ENCODE data around the gene MYLK4. TPM values are rescaled to one million over a fixed set of nuclear protein-coding genes. Genes with fewer than 3 reads are reported as not detected.
A peak's percentile ranks its signal among the peaks of the same experiment; 100 is the strongest.

The MYLK4 gene
- polyA plus RNA-seq, 1 experiment, result 0.21 TPM

- POLR2A ChIA-PET, result no interaction called here
- CTCF ChIA-PET, result interaction anchor here (0.8 to 6.5 kb wide), 3 partner anchors 41 to 1033 kb away, joined by 3 to 71 read pairs (median 3); no protein-coding TSS in a partner anchor
- Histone ChIP-seq H3K36me3 (ENCODE audit: control insufficient read depth, insufficient read depth, low read length) (no peaks in the 10 kb centered on the region), H3K4me3 (ENCODE audit: low read depth, low read length) (no peak overlapping the region), H3K27me3 (ENCODE audit: control insufficient read depth, insufficient read depth, low read length) (no peaks in the 10 kb centered on the region)
- TF ChIP-seq, protein P1, sequence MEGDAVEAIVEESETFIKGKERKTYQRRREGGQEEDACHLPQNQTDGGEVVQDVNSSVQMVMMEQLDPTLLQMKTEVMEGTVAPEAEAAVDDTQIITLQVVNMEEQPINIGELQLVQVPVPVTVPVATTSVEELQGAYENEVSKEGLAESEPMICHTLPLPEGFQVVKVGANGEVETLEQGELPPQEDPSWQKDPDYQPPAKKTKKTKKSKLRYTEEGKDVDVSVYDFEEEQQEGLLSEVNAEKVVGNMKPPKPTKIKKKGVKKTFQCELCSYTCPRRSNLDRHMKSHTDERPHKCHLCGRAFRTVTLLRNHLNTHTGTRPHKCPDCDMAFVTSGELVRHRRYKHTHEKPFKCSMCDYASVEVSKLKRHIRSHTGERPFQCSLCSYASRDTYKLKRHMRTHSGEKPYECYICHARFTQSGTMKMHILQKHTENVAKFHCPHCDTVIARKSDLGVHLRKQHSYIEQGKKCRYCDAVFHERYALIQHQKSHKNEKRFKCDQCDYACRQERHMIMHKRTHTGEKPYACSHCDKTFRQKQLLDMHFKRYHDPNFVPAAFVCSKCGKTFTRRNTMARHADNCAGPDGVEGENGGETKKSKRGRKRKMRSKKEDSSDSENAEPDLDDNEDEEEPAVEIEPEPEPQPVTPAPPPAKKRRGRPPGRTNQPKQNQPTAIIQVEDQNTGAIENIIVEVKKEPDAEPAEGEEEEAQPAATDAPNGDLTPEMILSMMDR (IDR thresholded peaks at IDR 0.05; ENCODE audit: insufficient read depth, low read depth, low read length), result no peak
- no peak for DNase-seq (ENCODE audit: low read depth)
These were observed 119.7 kb downstream of the MYLK4 start for GRCh38 chr6:2630891-2631571.

DNA sequence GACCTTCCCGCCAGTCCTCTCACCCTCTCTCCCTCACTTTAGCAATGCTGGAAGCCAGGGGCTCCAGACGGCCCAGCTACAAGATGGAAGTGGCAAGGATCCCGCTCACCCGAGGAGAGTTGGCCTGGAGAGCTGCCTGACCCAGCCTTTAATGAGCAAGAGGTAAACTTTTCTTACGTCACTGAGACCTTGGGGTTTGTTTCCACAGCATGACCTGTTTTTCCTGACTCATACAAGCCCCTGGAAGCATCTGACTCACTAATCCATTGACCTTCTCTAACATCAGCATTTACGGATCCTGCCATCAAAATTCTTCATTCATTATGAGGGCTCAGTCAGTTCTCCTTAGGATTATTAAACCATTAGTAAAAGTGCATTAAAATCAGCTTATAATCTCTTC, 120.4 kb downstream of the MYLK4 start:
- Histone ChIP-seq H3K4me3 (ENCODE audit: low read depth, low read length) (no peak overlapping the region), H3K36me3 (ENCODE audit: control insufficient read depth, insufficient read depth, low read length) (no peaks in the 10 kb centered on the region), H3K27me3 (ENCODE audit: control insufficient read depth, insufficient read depth, low read length) (no peaks in the 10 kb centered on the region)
- DNase-seq (ENCODE audit: low read depth), result peak; percentile 58
- CTCF ChIA-PET, result interaction anchor here (0.9 to 6.5 kb wide), 2 partner anchors 40 to 1032 kb away, joined by 3 to 71 read pairs; no protein-coding TSS in a partner anchor
- TF ChIP-seq, protein P1 (IDR thresholded peaks at IDR 0.05; ENCODE audit: insufficient read depth, low read depth, low read length), result no peak
- POLR2A ChIA-PET, result no interaction called here

- H3K27me3 ChIP-seq (ENCODE audit: control insufficient read depth, insufficient read depth, low read length), result no peaks in the 10 kb centered on the region
- TF ChIP-seq, protein P1 (IDR thresholded peaks at IDR 0.05; ENCODE audit: insufficient read depth, low read depth, low read length), result no peak
- no peak for DNase-seq (ENCODE audit: low read depth)
- POLR2A ChIA-PET, result no interaction called here
- no peak overlapping the region for H3K4me3 ChIP-seq (ENCODE audit: low read depth, low read length)
- H3K36me3 ChIP-seq (ENCODE audit: control insufficient read depth, insufficient read depth, low read length), result no peaks in the 10 kb centered on the region
- CTCF ChIA-PET, result interaction anchor here (1.0 kb wide), 1 partner anchor 8 kb away, joined by 4 read pairs; no protein-coding TSS in a partner anchor
These were observed 124.3 kb downstream of the MYLK4 start for GRCh38 chr6:2626401-2626800.

DNA sequence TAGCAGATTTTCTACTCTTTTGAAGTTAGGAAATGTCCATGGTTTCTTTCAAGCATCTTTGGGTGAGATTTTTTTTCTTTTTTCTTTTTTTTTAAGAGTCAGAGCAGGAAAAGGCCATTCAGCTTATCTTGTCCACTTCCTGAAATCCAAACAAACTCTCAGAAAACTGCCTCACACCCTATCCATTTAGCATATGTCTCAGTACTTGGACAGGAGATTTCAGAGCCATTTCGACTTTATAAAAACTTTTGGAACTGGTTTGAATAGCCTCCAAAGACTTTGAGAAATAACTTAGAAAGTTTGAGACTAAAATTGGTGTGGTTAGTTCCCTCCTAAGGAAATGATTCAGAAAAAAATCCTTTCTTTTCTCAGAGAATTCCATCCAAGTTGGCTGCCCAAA, 125.1 kb downstream of the MYLK4 start:
- Histone ChIP-seq H3K27me3 (ENCODE audit: control insufficient read depth, insufficient read depth, low read length) (peaks cover 2% of the 10 kb centered on the region; the same call in 1 of the 2 replicates), H3K4me3 (ENCODE audit: low read depth, low read length) (no peak overlapping the region), H3K36me3 (ENCODE audit: control insufficient read depth, insufficient read depth, low read length) (no peaks in the 10 kb centered on the region)
- CTCF ChIA-PET, result interaction anchor here (1.0 kb wide), 1 partner anchor 9 kb away, joined by 4 read pairs; no protein-coding TSS in a partner anchor
- DNase-seq (ENCODE audit: low read depth), result no peak
- POLR2A ChIA-PET, result no interaction called here
- TF ChIP-seq, protein P1 (IDR thresholded peaks at IDR 0.05; ENCODE audit: insufficient read depth, low read depth, low read length), result no peak

- H3K4me3 ChIP-seq (ENCODE audit: low read depth, low read length), result no peak overlapping the region
- no peaks in the 10 kb centered on the region for H3K36me3 ChIP-seq (ENCODE audit: control insufficient read depth, insufficient read depth, low read length)
- TF ChIP-seq, protein P1 (IDR thresholded peaks at IDR 0.05; ENCODE audit: insufficient read depth, low read depth, low read length), result no peak
- DNase-seq (ENCODE audit: low read depth), result no peak
- H3K27me3 ChIP-seq (ENCODE audit: control insufficient read depth, insufficient read depth, low read length), result peaks cover 5% of the 10 kb centered on the region; the same call in 1 of the 2 replicates
- ChIA-PET CTCF (no interaction called here), POLR2A (no interaction called here)
These were observed 126.5 kb downstream of the MYLK4 start for GRCh38 chr6:2624177-2624576.
